NCI-H226 (cell line): ENCODE measurements around the gene PRSS36.
"Not testable (repeated sequence)": the region's sequence is repeated elsewhere in the genome, so short reads cannot be mapped to it uniquely, and the experiment has no call there.

Source experiments
- DNase-seq: peaks from one replicate; pipeline ENCODE4 v3.0.0-alpha.2; 2015

Gene PRSS36

GRCh38 chr16:31149894-31150890 lies at the start of gene PRSS36:
PRSS36 (minus strand) TSS chr16:31150066; CDS start chr16:31150035, 31 bp downstream.
- DNase-seq, result no peak

DNA sequence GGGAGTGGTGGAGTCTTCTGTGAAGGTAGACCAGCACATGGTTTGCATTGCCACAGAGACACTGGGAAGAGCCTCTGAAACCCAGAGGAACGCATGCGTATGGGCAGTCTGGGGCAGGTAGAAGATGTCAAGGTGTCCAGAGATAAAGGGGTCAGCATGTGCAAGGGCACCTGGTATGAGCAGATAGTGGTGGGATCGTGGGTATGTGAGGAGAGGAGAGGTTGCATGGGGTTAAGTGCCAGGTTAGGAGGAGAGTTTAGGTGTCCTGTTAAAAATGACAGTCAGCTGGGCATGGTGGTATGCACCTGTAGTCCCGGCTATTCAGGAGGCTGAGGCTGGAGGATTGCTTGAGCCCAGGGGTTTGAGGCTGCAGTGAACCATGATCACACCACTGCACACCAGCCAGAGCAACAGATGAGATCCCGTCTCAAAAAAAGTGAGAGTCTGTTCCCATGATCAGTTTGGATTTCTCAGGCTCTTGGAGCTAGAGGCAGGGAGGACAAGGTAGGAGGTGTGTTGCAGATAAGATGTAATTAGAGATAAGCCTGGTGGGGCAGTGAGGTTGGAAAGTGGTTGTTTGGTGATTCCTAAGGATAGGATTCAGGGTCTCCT lies 49.7 kb upstream of the PRSS36 start:
- no peak for DNase-seq

DNA sequence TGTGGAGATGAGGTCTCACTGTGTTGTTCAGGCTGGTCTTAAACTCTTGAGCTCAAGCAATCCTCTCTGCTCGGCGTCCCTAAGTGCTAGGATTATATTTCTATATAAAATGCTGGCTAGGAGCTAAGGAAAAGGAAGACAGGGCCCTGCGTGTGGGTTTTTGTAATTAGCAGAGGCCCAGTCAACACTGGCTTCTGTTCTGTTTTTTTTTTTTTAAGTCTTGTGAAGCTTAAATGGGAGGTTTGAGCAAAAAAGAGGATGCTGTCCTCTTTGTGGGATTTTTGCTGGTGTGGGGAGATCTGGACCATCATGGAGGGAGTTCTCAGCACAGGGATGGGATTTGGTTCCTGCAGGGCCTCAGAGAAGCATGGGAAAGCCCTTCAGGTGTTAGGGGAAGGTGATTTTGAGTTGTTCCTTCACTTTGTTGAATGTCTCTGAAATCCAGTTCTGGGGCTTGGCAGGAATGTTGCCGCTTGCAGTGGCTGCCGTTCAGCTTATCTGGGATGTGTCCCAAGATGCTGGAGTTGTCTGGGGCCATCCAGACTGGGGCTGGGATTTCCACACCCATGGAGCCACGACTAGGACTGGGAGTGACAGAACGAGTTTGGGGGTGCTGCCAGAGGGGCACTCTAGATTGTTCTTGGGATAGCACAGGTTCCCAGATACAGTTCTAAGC lies 48.5 kb upstream of the PRSS36 start:
- no peak for DNase-seq

GRCh38 chr16:31196324-31197088 lies 46.6 kb upstream of the PRSS36 start:
- no peak for DNase-seq

DNA sequence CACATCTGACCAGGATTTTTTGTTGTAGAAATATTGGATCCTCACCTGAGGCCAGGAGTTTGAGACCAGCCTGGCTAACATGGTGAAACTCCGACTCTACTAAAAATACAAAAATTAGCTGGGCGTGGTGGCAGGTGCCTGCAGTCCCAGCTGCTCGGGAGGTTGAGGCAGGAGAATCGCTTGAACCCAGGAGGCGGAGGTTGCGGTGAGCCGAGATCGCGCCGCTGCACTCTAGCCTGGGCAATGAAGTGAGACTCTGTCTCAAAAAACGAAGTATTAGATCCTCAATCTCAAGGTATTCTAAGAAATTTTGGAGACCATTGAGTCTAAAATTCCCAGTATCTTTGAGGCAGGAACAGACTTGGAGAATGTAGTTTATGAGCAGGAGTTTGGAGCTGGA lies 46.0 kb upstream of the PRSS36 start:
- DNase-seq, result not testable (repeated sequence)

DNA sequence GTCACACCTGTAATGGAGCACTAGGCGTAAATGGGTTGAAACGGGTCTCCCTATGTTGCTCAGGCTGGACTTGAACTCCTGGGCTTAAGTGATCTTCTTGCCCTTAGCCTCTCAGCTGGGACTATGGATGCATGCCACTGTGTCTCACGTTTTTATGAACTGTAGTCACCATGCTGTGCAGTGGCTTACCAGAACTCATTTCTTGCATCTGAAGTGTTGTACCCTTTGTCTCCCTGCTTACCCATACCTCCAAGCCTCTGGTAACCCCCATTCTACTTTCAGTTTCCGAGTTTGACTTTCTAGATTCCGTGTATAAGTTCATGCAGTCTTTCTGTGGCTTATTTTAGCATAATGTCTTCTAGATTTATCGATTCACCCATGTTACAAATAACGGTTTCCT lies 45.0 kb upstream of the PRSS36 start:
- DNase-seq, result no peak

- DNase-seq, result no peak
Measured at GRCh38 chr16:31193874-31194273, 44.0 kb upstream of the PRSS36 start.

DNA sequence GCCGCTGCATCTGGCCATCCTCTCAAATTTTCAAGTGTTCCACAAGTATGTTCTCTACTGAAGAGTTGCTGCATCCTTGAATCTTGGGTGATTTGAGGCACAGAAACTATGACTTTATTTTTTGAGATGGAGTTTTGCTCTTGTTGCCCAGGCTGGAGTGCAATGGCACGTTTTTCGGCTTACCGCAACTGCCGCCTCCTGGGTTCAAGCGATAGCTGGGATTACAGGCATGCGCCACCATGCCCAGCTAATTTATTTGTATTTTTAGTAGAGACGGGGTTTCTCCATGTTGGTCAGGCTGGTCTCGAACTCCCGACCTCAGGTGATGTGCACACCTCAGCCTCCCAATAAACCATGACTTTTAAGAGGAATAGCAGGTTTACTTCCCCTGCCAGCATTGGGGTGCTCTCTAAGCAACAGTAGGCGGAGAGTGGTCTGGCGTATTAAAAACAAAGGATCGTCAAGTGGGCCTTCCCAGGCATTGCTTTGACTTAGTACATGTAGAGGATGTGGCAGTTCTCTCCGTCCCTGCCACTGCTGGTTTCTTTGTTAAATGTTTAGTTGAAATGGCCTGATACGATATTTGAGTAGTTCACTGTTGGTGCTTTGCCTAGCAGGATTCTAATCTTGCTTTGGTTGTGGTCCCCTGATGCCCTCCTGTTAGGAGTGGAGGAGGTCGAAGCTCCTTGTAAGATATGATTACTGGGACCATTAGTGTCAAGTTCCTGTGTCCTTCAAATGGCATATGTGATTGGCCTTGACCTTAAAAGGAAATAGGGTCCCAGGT lies 43.2 kb upstream of the PRSS36 start:
- no peak for DNase-seq

DNA sequence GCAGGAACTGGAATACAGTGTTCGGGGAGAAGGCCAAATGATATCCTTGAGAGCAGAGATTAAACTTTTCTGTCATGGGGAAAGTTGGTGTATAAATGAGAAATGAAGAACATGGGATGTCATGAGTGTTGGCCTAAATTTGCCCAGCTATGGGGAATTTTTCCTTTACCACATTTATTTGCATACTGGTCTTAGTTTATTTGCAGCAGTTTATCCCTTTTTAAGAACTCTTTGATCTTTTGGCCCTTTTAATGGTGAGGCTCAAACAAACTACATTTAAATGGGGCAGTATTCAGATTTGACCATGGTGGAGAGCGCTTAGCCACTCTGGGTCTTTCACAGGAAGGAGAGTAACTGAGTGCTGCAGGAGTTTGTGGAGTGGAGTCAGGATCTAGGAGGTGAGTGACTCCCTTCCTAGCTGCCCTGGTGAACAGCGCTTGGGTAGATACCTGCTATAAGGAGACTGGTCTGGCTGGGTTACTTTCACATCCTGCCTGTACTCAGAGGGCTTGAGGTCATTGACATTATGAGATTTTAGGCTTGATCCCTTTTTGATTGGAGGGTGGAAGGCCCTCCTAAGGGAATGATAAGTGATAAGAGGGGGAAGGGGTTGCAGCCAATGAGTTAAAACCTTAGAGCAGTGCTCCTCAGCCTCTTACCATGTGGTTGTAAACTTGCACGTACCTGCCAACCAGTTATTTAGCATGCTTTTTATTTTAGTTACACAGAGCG lies 42.0 kb upstream of the PRSS36 start:
- DNase-seq, result no peak

- no peak for DNase-seq
Measured at GRCh38 chr16:31190818-31191444, 41.1 kb upstream of the PRSS36 start.

DNA sequence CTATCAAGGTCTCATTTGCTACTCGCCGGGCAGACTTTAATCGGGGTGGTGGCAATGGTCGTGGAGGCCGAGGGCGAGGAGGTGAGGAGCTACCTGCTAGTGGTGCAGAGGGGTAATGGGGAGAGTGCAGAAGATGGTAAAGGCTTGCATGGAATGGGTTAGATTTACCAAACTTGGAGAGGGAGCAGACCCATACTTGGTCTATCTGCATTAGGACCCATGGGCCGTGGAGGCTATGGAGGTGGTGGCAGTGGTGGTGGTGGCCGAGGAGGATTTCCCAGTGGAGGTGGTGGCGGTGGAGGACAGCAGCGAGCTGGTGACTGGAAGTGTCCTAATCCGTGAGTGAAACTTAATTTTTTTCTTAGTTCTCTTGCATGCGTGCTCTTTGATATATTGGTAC lies 40.2 kb upstream of the PRSS36 start:
- no peak for DNase-seq

DNA sequence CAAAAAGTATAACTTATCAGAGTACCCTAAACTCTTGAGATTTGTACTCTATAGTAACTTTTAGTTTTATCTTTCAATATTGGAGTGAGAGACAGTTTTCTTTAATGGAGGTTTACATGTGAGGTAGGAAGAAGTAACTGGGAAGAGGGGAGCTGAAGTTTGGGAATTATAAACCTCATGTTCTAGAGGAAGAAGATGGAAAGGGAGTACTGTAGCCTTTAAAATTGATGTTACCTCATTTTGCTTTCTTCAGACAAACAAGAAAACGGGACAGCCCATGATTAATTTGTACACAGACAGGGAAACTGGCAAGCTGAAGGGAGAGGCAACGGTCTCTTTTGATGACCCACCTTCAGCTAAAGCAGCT lies 39.5 kb upstream of the PRSS36 start:
- no peak for DNase-seq

- DNase-seq, result no peak
Measured at GRCh38 chr16:31188450-31189411, 38.9 kb upstream of the PRSS36 start.

GRCh38 chr16:31187808-31188189 lies 37.9 kb upstream of the PRSS36 start:
- DNase-seq, result no peak

- no peak for DNase-seq
Measured at GRCh38 chr16:31186930-31187807, 37.3 kb upstream of the PRSS36 start.

- no peak for DNase-seq
Measured at GRCh38 chr16:31186176-31186575, 36.3 kb upstream of the PRSS36 start.

GRCh38 chr16:31185339-31185738 lies 35.5 kb upstream of the PRSS36 start:
- DNase-seq, result no peak

DNA sequence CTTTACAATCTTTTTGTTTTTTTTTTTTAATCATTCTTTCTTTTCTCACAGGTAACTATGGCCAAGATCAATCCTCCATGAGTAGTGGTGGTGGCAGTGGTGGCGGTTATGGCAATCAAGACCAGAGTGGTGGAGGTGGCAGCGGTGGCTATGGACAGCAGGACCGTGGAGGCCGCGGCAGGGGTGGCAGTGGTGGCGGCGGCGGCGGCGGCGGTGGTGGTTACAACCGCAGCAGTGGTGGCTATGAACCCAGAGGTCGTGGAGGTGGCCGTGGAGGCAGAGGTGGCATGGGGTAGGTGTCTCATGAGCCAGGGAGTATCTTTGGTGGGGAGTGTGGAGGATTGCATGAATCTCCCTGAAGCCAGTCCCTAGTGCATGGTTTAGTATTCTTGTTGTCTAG lies 35.0 kb upstream of the PRSS36 start:
- no peak for DNase-seq
